NCI-H1930 (cell line): ENCODE results near the gene MAP6.

Source experiments
- DNase-seq, 2 experiments: peaks; one replicate each; lab custom pipeline; 2025; lab: John Stamatoyannopoulos, UW

MAP6 gene

DNA sequence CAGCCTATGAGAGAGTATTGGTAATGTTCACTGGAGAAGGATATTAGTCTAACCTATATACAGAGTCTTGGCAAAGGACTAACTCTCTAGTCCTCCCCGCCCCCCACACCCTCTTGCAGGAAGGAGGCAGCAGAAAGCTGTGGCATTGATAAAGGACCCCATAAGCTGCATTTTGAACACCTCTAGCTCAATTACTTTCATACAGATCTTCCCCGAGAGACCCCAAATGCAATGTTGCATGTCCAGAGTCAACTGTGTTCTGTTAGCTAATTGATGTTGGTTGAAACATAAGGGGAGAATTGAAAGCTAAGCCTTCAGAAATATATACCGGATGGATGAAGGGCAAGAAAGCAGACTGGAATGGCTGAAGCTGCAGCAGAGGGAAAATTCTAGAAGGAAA is 2.8 kb downstream of the MAP6 start:
- DNase-seq = no peak

DNA sequence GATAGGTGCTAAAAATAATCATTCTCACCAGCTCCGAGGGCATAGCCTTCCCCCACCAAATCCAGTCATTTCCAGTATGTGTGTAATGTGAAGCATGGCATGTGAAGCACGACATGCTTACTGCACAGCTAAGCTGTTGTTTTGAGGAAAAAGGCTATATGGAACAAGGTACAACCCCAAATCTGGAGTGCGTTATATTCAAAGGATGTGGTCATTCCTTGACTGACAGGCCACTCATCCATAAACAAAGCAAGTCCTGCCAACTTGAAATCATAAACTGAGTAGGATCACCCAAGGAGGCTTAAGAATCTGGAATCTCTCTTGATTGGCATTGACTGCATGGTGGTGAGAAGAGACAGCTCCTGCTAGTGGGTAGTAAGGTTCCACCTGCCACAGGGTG is 3.7 kb downstream of the MAP6 start:
- no peak for DNase-seq

DNA sequence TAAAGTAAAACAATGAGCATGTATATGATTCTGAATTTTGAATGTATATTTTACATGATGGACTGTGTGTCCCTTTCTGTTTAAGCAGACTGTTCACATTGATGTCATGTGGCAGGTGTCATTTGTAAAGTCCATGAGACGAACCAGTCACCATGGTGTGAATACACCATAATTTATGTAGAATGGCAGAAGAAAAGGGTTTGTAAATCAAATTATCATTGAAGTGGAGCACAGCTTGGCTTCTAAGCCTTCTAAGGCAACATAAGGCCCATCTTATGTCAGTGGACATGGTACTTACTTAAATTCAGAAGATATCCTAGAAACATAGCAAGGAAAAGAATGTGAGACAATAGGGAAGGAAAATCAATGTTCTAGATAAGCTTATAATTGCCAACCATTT is 4.4 kb downstream of the MAP6 start:
- no peak for DNase-seq

DNA sequence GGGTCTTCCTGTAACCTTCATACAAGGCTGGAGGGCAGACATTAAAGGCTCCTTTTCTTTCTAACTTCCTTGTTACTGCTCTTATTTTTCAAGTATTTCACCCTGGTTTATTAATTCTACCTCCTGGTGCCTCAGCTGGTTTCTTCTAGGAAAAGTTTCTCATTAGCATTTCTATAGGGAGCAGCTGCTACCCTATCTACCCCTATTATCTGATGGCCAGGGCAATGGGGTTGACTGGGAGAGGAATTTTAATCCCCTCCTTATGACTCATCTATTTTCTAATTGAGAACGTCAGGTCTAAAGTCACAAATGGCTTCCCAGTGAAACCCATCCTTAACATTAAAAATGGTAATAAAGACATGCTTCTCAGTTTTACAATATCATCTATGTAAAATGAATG is 5.0 kb downstream of the MAP6 start:
- no peak for DNase-seq

DNA sequence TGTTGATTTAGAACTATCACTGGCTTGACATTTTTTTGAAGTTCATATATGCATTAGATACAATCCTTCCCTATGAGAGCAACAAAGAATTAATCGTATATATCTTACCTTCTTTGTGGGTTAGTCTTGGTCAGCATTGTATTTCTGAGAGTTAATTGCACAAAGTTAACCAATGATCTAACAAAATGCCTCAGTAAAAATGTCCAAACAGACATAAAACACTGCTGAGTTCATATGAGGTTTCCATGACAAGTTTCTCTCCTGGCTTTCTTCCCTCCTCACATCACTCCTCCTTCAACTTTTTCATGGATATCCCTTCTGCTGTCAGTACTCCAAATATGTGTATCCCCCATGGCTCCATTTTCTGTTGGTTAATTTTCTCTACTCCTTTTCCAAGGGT is 9.0 kb downstream of the MAP6 start:
- no peak for DNase-seq

DNA sequence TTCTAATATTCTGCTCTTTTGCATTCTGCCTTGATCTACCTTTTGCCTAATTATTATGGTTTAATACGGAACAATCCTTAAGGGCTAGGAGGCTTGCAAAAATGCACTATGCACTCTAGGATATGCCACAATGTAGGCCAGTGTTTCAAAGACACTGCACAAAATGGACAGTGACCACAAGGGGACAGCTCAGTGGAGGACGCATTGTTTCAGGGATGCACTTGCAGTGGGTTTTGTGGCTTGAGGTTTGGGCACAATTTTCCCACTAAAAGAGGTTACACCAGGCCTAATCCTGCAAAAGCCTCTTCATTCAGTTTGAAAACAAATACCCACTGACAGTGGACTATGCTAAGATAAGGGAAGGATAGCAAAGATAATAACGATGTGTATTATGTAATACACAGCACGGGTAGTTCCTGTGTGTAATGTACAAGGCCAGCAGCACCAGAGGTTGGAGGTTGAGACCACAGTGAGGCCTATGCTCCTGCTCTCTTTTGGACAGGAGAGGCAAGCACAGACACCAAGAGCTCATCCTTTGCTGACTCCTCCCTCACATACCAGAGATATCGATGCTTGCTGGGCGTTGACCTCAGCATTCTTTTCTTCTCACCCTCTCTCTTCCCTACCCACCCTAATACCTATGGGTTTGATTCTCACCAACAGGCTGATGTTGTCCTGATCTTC is 12.7 kb downstream of the MAP6 start:
- no peak for DNase-seq

DNA sequence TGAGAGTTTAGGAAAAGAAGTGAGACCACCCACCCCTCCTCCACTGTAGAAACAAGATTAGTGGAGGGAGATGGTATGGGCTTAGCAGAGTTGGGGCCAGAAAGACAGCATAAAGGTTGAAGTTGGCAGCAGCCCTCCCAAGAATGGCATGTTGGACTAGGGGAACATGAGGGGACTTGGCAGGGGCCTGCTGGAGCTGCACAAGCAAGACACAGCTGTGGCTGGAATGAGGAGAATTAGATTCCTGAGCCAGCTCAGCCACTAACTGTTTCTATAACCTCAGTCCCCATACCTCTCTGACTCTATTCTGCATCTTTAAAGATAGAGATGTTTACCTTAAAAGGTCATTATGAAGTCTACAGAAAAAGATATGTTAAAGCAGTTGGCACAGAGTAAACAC is 13.2 kb downstream of the MAP6 start:
- no peak for DNase-seq

DNA sequence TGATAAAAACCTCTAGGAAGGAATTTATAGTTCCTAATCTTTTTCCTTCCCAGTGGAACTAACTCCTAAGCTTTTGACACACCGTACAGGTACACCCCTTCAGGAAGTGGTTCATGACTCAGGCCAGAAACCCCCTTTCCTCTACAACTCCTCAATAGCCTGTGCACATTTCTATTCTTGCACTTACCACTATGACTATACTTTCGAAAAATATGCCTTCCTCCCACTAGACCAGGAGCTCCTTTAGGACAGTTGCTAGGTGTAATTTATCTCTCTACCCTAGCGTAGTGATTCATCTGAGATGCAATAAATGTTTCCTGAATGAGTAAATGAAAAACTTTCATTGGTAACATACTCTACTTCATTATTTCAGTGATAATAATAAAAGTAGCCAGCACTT is 14.5 kb downstream of the MAP6 start:
- no peak for DNase-seq

DNA sequence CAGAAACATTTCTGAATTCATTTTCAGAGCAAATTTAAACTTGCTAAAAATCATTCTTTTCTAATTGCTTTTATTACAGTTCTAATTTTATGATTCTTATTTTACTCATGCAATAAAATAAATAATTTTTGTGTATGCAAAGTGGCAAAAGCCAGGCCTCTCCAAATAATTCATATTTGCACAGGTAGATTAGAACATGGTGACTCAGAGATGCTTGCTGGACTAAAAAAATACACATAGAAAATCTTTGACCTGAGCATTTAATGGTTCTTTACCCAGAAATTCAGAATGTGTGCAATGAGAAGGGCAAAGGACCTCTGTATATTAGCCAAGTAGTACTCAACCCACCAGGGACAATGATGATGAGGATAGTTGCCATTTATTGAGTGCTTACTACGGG is 15.3 kb downstream of the MAP6 start:
- no peak for DNase-seq

DNA sequence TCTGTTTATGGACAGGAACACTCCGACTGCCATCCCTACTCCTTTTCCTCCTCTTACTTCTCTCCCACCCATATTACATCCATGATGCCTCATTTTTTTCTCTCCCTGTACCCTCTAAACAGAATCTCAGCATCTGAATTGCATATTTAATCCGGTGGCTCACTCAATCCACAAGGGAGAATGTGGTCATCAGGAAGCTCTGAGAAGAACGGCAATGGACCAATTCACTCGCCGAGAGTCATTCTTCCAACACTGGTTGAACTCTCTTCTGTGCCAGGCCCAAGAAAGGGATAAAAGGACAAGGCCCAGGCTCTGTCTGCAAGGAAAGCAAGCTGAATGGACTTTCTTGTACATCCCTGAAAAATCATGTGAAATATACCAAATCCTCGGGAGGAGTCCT is 15.9 kb downstream of the MAP6 start:
- DNase-seq = no peak

DNA sequence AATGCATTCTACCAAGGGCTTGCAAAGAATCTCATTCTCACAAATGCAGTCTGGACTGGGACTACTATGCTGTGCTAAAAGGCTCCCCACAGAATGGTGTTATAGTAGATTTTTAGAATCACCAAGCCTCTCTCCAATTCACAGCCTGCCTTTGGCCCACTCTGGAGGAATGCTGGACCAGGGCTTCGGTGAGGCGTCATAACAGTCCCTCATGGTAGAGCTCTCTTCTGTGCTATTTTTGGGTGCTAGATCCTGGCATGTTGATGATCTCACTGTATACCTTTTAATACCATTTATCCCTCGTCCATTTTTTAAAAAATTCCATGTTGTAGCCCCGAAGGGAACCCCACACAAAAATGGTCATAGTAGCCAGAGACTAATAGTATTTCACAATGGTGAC is 17.6 kb downstream of the MAP6 start:
- DNase-seq = no peak

DNA sequence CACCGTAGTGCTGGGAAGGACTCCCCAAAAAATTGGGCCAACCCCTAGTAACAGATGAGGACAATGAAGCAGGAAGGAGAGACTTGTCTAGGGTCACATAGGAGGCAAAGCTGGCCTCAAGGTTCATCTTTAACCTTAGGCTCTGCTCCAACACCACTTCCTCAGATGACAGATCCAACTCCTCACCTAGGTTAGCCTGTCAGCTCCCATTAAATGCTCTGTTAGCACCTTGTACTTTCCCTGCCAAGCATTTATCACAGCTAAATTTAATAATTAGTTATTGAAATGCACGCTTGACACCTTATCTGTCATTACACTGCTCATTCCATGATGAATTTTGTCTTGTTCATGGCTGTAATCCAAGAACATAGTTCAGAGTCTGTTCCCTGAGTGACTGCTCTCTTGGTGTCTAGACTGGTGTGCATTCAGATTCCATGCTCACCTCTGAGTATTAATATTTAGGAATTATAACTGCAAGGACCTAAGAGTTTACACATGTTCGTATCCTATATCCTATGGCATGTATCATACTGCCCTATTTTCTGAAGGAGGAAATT is 18.6 kb downstream of the MAP6 start:
- DNase-seq = no peak

DNA sequence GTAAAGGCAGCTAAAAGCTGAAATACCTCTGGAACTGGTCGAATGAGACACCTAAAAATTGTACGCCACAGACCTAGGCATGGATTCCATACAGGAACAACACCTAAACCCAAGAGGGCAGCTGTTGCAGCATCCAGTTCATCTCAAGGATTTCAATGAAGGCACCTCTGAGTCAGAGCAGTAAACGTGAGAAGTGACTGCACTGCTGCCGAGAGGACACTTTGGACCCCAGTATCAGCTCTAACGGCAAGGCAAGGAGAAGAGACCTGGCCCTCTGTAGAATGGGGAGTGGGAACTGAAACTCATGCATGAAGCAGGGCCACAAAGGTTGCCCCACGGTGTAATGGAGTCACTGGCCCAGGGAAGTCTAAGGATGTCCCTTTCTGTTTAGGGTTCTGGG is 23.9 kb downstream of the MAP6 start:
- no peak for DNase-seq

DNA sequence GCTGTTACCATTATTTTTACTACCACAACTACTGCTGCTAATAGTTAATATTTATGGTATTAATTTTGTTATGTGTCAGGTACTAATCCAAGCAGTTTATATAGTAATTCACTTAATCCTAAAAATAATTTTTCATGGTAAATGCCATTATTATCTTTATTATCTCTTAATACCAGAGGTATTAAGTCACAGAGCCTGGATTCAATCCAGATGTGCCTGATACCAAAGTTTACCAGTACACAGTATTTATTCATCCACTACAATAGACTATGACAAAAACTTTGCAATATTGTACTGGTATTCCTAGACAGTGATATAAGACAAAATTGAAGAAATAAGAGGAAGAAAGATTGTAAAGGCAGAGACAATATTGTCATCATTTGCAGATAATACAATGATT is 24.5 kb downstream of the MAP6 start:
- DNase-seq = no peak

DNA sequence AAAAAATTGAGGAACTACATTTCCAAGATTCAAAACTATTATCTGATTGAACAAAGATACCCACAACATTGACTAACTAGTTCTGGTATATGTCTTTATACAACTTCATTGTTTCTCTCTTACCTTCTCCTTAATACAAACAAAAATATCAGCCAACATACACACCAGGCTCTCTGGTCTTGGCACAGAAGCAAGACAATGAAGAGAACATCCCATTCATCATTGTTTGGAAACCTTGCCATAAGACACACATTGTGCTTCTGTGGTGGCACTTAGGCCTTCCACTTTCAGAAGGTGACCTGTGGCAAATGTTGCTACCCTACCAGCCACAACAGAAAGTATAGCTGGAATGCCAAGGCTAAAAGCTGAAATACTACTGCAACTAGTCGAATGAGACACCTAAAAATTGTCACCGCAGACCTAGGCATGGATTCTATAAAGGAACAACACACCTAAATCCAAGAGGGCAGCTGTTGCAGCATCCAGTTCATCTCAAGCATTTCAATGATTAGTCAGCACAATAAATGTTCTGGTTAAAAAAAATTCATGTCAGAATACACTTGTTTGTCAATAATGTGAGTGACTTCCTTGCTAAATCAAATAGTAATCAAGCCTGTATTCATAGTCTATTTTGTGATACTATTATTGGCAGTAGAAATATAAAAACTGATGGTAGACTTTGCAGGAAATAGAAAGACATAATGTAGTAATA is 26.3 kb downstream of the MAP6 start:
- DNase-seq = no peak

DNA sequence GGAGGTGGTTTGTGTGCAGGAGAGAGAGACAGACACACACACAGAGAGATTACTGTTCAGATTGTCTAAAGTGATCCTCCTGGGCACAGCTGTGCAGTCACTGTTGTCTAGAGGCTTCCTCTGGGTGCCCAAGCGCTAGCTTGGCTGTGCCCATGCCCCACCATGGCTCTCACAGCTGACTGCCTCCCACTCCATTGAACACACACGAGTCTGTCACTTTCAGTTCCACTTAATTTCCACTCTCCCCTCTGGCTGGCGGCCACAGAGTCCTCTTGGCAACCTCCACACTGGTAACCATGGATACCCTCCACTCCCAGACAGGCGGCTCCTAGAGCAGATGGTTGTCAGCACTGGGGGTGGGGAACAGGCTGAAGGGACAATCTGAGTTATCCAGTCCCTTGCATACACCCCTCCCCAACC is 29.1 kb downstream of the MAP6 start:
- peak; percentile 52 to 82 for DNase-seq

DNA sequence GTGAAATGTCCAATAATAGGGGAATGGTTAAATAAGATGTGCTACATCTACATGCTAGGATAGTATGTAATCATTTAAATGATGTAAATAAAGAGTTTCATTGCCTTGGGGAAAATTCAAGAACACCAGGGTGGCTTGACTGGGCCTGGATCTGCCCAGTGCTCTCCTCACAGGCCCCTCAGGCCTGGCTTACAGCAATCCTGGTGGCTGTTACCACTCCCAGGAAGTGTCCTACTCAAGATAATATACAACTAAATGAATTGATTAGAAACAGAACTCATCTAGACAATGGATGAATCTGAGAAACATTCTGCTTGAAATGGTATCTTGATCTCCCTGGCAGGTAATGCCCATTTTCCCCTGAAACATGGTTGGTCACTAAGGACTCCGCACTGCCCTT is 30.8 kb downstream of the MAP6 start:
- no peak for DNase-seq

DNA sequence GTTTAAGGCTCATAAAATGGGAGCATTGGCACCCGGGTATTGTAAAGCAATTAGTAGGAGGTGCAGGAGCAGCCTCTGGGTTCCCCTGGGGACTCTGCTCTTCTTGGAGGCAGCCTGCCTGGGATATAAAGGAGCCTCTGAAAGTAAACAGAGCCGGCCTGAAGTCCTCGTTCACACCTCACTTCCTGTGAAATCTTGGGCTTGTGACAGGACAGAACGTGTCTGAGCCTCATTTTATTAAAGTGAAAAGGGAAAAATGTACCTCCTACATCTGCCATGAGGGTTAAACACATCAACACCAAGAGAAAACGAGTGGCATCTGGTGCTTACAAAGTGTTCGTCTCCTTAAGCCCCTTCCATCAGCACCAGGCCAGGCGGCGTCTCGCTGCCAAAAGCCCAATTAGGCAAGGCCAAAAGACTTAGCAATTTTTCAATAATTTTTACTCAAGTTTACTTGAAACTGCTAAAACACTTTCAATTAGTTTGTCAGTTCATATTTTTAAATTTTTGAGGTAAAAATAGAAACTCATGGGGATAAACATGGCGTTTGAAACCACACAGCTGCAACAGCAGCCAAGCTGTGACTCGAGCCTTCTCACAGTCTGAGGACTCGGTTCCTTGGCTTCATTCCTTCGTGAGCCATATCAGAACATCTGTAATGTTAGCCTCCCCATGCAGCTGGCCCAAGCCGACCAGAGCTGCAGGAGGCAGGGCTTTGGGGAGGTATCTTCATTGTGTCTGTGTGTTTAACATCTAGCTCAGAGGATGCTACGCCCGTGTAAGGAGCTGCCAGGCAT is 33.6 kb downstream of the MAP6 start:
- no peak for DNase-seq

DNA sequence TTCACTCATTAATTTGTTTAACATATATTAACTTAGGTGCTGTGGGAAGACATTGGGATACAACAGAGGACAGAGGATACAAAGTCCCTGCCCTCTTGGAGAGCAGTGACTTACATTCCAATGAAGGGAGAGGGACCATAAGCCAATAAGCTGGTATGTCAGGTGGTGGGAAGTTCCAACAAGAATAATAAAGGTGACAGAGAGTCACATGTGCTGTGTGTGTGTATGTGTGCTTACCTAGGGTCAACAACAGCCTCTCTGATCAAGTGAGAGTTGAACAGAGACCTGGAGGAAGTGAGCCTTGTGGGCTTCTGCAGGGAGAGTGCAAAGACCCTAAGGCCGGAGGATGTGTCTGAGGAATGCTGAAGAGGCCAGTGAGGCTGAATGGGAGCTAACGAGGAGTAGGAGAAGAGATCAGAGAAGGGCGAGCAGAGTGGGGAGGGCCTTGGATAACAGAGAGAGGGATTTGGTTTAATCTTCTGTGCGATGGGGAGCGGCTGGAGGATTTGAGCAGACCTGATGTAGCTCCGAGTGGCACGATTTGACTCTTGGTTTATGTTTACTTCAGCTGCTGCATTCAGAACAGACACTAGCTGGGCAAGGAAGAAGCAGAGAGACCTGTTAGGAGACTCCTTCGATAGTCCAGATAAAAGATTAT is 35.3 kb downstream of the MAP6 start:
- no peak for DNase-seq

DNA sequence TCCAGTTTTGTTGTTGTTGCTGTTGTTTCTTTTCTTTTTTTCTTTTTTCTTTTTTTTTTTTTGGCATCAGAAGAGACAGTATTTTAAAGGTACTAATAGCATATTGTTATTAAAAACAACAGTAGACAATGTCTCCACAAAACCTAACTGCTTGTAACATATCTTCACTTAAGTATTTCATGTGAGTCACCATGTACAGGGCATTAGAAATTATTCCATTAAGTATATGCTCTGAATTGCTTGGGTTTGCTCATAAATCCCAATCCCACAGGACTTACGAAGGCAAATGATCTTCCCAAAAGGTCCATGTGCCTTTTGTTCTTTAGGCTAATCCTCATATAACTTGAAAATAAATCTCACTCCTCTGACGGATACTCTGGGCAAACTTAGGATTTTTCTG is 35.9 kb downstream of the MAP6 start:
- DNase-seq = no peak

DNA sequence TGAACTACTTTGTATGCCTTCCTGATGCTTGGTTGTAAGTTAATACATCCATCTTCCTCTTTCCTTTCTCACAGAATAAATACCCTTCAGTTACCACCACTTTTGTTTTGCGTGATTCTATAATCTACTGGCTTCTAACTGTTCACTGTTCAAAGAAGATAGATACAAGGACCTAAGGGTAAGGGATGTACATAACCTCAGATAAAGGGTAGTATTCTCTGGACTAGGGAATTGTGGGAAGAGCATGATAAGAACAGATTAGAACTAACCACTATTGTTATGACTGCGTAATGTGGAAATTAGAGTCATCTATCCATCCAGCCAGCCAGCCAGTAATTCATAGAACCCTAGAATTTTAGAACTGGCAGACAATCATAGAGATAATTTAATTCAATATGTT is 36.4 kb downstream of the MAP6 start:
- DNase-seq = no peak

DNA sequence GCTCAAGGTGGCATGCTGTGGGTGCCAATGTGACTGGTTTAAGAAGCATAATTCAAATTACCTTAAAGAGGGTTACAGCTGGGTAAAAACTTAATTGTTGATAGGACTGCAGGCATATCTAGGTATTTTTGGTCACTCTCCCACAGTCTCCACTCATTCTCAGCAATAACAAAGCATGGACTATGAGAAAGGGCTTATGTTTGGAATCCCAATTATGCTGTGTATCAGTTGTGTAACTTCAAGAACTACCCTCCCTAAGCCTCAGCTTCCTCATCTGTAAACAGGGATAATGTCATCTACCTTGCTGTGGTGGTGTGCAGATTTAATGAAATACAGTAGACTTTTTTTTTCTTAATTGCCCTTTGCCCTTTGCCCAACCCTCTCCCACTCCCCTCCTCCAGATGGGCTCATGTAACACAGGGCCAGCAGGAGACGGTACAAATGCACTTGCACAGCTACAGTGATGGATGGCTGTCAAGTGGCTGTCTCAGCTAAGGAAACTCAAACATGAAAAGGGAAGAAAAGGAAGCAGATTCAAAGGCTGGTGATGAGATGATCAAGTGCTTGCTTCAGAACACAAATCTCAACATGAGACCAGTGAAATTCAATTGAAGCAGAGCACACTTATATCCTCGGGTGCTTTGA is 37.6 kb downstream of the MAP6 start:
- no peak for DNase-seq
